Gastroesophageal sphincter (tissue), 3 donors: ENCODE measurements around the gene TMC7.

ENCODE experiments used
- CTCF ChIP-seq, 4 experiments: fragments of 200-600 bp in 2 of 4; fragments of 450-650 bp in 2 of 4; sonication (generic) in 1 of 4; IDR thresholded peaks; one replicate each; pipeline ENCODE4 v1.5.1; 2017 to 2019; ENCODE audit warnings: antibody characterized with exemption in 4 of 4, mild to moderate bottlenecking in 2 of 4, moderate library complexity in 2 of 4
- EP300 ChIP-seq: sonication (generic); formaldehyde crosslinking; IDR thresholded peaks from one replicate; pipeline ENCODE4 v1.6.1; 2017; ENCODE audit warnings: antibody characterized with exemption, mild to moderate bottlenecking
- POLR2A ChIP-seq, 2 donors: fragments of 450-650 bp; IDR thresholded peaks; one replicate each; pipeline ENCODE4 v1.6.1; 2017; ENCODE audit warnings: antibody characterized with exemption in 2 of 2, mild to moderate bottlenecking in 2 of 2, moderate library complexity in 1 of 2
- POLR2AphosphoS5 ChIP-seq: sonication (generic); formaldehyde crosslinking; IDR thresholded peaks from one replicate; pipeline ENCODE4 v1.6.1; 2017; ENCODE audit warnings: antibody characterized with exemption

GRCh38 chr16:19001788-19002187, 18.1 kb downstream of the TMC7 start:
- TF ChIP-seq POLR2A (IDR thresholded peaks at IDR 0.05) (no peak), CTCF (IDR thresholded peaks at IDR 0.05) (no peak), POLR2AphosphoS5 (no peak), EP300 (no peak)
